SHP77 (cell line): ENCODE measurements around the gene EXOC2.
"Not testable (repeated sequence)": the region's sequence is repeated elsewhere in the genome, so short reads cannot be mapped to it uniquely, and the experiment has no call there.

Experiments
- DNase-seq, 2 experiments: peaks; one replicate each; lab custom pipeline; 2025; lab: John Stamatoyannopoulos, UW

Gene EXOC2

DNA sequence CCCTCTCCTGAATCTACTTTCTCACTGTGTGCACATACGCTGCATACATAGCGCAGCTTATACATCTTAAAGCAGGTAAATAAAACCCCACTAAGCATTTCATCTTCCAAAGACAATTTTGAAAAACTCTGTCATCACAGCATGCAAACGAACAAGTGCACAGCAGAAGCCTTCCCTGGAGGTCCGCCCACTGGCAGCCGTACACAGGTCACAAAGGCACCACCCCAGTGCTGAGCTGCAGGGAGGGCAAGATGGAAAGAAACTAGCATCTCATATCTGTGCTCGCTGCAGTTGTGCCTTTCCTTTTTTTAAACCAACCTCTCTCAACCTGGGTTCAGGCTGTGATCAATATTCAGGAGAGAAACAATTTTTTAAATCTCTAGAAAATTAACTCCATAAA is 109.3 kb downstream of the EXOC2 start:
- DNase-seq, result no peak

DNA sequence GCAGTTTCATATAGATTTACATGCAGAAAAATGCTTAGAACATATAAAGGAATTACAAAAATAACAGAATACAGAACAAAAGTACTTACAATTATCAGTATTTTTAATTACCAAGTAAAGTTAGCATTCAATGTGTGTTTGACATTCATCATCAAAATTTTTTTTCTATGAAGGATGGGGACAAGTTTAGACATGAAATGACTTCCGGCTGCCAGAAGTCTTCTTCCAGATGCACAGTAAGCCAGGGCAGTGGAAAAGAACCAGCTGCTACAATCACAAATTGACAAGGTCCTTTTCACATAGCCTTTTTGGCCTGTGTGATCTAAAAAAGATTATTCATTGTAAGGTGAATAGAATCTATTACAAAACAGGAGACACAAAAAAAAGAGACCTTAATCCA is 109.8 kb downstream of the EXOC2 start:
- no peak for DNase-seq

GRCh38 chr6:582370-582769 is 110.6 kb downstream of the EXOC2 start:
- DNase-seq, result no peak

DNA sequence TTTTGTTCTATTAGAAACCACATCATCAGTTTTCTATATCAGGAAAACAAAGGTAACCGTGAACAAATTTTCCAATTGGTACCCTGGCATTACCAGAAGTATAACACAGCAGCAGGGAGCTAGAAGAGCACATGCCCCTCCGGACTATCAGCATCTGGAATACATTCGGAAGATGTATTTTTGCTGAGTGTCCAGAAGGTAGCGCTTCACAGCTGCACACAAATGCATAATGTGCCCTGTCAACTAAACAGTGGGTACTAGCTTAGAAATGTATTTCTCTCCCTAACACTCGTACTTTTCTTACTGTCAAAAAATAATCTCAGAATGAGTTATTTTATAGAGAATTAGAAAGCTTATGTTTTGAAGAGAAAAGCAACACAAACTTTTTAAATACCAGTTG is 113.6 kb downstream of the EXOC2 start:
- peak in 1 of 2 experiments; percentile 6 for DNase-seq

- DNase-seq, result no peak
Measured at GRCh38 chr6:572596-573265, 120.2 kb downstream of the EXOC2 start.

DNA sequence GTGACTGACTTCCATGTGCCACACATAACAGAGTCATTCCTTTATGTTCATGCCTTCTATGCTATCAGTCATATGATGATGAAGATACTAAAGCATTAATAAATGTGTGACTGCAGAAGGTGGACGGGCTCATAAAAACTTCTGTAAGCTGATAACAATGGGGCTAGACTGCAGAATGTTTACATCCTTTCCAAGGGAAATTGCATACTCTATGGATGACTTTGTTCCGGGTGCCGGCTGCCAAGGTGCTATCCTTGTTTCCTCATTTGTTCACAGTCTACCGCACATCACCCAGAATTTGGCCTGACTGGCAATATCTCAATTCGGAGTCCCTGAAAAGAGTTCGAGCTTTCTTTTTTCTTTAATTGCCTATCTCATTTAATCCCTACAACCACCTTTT is 121.0 kb downstream of the EXOC2 start:
- no peak for DNase-seq

DNA sequence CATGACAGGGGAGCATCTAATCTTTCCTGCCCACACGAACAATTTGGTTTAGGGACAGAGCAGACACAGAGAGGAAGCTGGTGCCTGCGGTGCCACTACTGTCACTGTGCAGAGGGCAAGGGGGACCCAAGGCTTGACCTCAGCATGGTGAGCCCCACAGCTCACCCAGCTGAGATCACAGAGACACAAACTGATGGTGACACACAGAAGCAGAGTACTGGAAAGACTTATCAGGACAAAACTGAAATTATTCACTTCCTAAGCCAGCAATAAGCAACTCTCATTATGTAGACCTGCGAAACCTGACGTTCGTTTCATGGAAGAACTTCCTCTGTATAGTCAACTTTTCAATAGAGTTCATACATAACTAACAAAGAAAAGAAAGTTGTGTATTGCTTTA is 122.1 kb downstream of the EXOC2 start:
- DNase-seq, result no peak

GRCh38 chr6:568954-569523 is 123.9 kb downstream of the EXOC2 start:
- DNase-seq, result no peak

DNA sequence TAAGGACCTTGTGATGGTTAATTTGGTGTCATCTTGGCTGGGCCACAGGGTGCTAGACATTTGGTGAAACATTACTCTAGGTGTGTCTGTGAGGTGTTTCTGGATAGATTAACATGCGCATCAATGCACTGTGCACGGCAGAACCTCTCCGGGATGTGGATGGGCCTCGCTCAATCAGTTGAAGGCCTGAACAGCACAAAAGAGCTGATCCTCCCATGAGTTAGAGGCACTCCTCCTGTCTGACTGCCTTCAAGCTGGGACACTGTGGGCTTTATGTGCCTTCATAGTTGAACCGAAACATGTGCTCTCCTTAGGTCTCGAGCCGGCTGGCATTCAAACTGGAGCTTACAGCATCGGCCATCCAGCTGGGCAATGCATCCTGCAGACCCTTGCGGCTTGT is 124.9 kb downstream of the EXOC2 start:
- DNase-seq, result no peak

GRCh38 chr6:563863-564262 is 129.1 kb downstream of the EXOC2 start:
- no peak for DNase-seq

GRCh38 chr6:562052-562676 is 130.8 kb downstream of the EXOC2 start:
- DNase-seq, result no peak

DNA sequence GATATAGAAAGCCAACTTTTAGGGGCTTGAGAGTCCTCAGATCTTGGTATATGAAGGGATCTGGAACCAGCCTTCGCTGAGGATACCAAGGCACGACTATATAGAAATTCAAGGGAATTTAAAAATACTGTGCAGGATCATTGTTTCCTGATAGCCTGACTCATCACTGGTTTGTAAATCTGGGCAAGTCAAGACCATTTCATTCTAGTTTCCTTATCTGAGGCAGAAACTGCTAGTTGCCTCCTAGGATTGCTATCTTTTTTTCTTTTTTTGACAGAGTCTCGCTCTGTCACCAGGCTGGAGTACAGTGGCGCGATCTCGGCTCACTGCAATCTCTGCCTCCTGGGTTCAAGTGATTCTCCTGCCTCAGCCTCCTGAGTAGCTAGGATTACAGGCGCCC is 131.6 kb downstream of the EXOC2 start:
- DNase-seq, result not testable (repeated sequence)

GRCh38 chr6:558959-559358 is 134.0 kb downstream of the EXOC2 start:
- DNase-seq, result no peak

DNA sequence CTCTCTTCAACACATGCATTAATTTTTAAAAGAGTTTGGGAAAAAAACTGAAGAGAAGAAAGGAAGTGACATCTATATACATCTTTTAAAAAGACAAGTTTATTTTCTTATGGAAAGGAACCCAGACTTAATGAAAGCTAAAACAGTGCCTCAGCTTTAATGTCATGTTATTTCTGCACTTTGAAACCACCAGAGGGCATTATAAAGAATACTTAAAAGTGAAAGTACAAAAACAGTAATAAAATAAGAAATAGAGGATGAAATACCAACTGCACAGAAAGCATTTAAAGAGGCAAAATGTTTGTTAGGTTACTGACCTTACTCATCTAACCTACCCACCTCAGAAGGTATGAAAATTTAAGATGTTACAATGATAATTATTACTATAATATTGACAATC is 134.8 kb downstream of the EXOC2 start:
- DNase-seq, result no peak

- DNase-seq, result no peak
Measured at GRCh38 chr6:551829-552350, 141.0 kb downstream of the EXOC2 start.

DNA sequence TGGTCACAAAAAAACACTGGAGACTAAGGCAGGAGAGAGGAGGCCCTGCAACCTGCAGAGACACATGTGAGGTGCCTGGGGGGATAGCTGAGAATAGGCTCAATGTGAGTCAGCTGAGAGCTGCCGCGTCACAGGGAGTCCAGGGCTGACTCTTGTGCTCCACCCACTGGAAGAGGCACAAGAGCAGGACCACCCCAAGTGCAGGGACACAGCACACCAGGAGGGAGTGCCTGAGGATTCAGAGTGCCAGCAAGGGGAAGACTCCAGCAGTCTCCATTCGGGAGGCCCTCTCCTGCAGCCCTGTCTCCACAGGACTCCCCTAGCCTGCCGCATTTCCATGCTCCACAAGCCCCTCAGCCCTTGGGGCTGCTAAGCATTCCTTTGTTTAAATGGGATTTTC is 141.5 kb downstream of the EXOC2 start:
- DNase-seq, result no peak

DNA sequence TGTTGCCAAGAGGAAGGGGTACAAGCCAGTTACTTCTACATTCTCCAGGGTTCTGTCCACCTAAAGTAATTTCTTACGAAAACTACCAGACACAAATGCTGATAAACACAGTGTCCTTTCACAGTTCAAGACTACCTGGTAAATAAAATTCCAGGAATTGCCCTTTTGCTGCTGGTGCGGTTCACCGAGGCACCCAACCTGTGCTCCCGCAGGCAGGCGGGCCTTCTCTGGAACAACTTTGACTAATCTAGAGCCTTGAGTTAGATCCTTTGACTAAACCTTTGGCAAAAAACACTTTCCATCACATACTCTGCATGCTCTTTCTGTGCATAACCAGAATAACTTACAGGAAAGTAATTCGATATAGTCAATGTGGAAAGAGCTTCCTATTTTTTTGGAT is 143.0 kb downstream of the EXOC2 start:
- no peak for DNase-seq

GRCh38 chr6:548517-548916 is 144.4 kb downstream of the EXOC2 start:
- no peak for DNase-seq

- no peak for DNase-seq
Measured at GRCh38 chr6:548091-548490, 144.8 kb downstream of the EXOC2 start.

- DNase-seq, result no peak
Measured at GRCh38 chr6:540490-540889, 152.4 kb downstream of the EXOC2 start.

DNA sequence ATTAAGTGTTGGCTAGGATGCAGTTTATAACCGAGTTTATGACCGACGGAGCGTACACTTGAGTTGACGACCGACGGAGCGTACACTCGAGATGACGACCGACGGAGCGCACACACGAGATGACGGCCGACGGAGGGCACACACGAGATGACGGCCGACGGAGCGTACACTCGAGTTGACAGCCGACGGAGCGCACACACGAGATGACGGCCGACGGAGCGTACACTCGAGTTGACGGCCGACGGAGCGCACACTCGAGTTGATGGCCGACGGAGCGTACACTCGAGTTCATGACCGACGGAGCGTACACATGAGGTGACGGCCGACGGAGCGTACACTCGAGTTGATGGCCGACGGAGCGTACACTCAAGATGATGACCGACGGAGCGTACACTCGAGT is 155.8 kb downstream of the EXOC2 start:
- DNase-seq, result no peak

- no peak for DNase-seq
Measured at GRCh38 chr6:530425-530824, 162.5 kb downstream of the EXOC2 start.

DNA sequence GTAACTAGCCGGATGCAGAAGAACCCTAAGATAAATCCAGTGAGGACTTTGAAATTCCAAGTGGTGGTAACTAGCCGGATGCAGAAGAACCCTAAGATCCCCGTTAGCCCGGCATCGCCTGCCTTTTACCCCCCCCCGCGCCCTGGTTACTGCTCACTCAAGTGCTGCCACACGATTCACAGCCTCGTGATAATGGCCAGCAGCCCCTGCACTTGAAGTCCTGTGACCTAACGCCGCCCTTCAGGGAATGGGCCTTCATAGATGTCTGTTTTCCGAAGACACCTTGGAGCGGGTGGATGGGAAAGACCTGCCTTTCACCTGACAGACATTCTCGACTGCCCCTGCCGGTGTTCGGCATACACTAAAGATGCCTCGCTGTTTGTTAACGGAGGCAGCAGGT is 163.9 kb downstream of the EXOC2 start:
- DNase-seq, result no peak
